ENCODE results near the gene BRPF1. TPM values are rescaled to one million over a fixed set of nuclear protein-coding genes. Genes with fewer than 3 reads are reported as not detected.

Gene BRPF1
- total RNA-seq, 4 donors from 2014 or later: 15.6 to 35.7 (median 17.8) TPM

GRCh38 chr3:9732080-9732739 lies 675 bp downstream of the BRPF1 start:
- no peak for DNase-seq (ENCODE audit: low spot score)
- TF ChIP-seq, protein P1, sequence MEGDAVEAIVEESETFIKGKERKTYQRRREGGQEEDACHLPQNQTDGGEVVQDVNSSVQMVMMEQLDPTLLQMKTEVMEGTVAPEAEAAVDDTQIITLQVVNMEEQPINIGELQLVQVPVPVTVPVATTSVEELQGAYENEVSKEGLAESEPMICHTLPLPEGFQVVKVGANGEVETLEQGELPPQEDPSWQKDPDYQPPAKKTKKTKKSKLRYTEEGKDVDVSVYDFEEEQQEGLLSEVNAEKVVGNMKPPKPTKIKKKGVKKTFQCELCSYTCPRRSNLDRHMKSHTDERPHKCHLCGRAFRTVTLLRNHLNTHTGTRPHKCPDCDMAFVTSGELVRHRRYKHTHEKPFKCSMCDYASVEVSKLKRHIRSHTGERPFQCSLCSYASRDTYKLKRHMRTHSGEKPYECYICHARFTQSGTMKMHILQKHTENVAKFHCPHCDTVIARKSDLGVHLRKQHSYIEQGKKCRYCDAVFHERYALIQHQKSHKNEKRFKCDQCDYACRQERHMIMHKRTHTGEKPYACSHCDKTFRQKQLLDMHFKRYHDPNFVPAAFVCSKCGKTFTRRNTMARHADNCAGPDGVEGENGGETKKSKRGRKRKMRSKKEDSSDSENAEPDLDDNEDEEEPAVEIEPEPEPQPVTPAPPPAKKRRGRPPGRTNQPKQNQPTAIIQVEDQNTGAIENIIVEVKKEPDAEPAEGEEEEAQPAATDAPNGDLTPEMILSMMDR (IDR thresholded peaks at IDR 0.05): no peak
- ATAC-seq (ENCODE audit: low FRiP score): no peak

DNA sequence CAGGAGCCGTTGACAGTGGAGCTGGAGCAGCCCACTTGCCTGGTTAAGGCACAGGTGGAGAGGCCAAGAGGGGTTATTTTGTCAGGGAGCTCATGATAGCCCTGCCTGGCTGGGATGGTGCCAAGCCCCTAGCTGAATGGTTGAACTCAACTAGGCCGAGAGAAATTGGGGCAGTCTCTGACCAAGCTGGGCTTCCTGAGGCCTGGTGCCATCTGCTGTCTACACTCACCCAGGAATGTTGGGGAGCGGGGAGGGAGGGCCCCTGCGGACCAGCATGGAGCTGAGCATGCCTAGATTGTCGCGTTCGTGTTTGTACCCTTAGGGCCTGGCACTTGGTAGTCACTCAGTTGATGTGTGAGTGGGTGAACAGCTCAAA lies 1.2 kb downstream of the BRPF1 start:
- DNase-seq (ENCODE audit: low spot score): no peak
- ATAC-seq (ENCODE audit: low FRiP score): no peak
- TF ChIP-seq, protein P1 (IDR thresholded peaks at IDR 0.05): no peak

- DNase-seq (ENCODE audit: low spot score) (no peak), ATAC-seq (ENCODE audit: low FRiP score) (no peak)
- TF ChIP-seq, protein P1 (IDR thresholded peaks at IDR 0.05): no peak
These were observed 5.3 kb downstream of the BRPF1 start for GRCh38 chr3:9736831-9737230.

GRCh38 chr3:9739181-9739580 lies 7.6 kb downstream of the BRPF1 start:
- TF ChIP-seq, protein P1 (IDR thresholded peaks at IDR 0.05): no peak
- ATAC-seq (ENCODE audit: low FRiP score): no peak
- DNase-seq (ENCODE audit: low spot score): no peak

GRCh38 chr3:9742560-9742959 lies 11.0 kb downstream of the BRPF1 start:
- no peak for ATAC-seq (ENCODE audit: low FRiP score)
- TF ChIP-seq, protein P1 (IDR thresholded peaks at IDR 0.05): no peak
- DNase-seq (ENCODE audit: low spot score): no peak

DNA sequence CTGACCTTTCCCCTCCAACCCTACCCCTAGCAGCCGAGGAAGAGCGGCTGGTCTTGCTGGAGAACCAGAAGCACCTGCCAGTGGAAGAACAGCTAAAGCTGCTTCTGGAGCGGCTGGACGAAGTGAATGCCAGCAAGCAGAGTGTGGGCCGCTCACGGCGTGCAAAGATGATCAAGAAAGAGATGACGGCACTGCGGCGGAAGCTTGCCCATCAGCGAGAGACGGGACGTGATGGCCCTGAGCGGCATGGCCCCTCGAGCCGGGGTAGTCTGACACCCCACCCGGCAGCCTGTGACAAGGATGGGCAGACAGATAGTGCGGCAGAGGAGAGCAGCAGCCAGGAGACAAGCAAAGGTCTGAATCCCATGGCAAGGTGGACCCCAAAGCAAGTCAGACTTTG lies 12.0 kb downstream of the BRPF1 start:
- ATAC-seq (ENCODE audit: low FRiP score) (no peak), DNase-seq (ENCODE audit: low spot score) (no peak)
- TF ChIP-seq, protein P1 (IDR thresholded peaks at IDR 0.05): no peak

GRCh38 chr3:9744162-9744561 lies 12.6 kb downstream of the BRPF1 start:
- TF ChIP-seq, protein P1 (IDR thresholded peaks at IDR 0.05): no peak
- DNase-seq (ENCODE audit: low spot score) (no peak), ATAC-seq (ENCODE audit: low FRiP score) (no peak)

Data from omental fat pad (tissue), 4 donors.